ENCODE measurements around the gene DEPDC4. TPM values are rescaled to one million over a fixed set of nuclear protein-coding genes. Genes with fewer than 3 reads are reported as not detected.

The DEPDC4 gene
- total RNA-seq, 1 experiment from 2014 or later, result 3.2 TPM

DNA sequence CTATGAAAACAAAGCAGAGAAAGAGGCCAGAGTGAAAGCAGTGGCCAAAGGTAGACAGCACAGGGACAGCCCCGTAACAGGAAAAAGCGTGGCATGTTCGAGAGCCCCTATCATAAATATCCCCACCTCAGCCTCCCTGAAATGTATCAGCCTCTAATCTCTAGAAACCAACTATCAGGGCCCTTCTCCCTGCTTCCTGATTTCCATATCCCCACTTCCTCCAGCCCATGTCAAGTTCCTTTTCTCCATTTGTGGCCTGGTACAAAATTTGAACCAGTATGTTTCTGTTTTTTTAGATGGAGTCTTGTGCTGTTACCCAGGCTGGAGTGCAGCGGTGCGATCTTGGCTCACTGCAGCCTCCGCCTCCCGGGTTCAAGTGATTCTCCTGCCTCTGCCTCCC lies 16.9 kb downstream of the DEPDC4 start:
- no peaks in the 10 kb centered on the region for H3K9me3 Mint-ChIP-seq
- H4K91ac ChIP-seq (ENCODE audit: insufficient read length, low read depth, low read length), result no peak overlapping the region
- H2BK15ac ChIP-seq (ENCODE audit: low read depth, low read length), result no peak overlapping the region
- no peaks in the 10 kb centered on the region for H3K27me3 Mint-ChIP-seq (ENCODE audit: low read depth)
- H4K5ac ChIP-seq (ENCODE audit: insufficient read length, low read depth, low read length), result no peak overlapping the region
- H2BK20ac ChIP-seq (ENCODE audit: low read depth, low read length, poor library complexity, severe bottlenecking), result no peak overlapping the region
- TF ChIP-seq, protein P1, sequence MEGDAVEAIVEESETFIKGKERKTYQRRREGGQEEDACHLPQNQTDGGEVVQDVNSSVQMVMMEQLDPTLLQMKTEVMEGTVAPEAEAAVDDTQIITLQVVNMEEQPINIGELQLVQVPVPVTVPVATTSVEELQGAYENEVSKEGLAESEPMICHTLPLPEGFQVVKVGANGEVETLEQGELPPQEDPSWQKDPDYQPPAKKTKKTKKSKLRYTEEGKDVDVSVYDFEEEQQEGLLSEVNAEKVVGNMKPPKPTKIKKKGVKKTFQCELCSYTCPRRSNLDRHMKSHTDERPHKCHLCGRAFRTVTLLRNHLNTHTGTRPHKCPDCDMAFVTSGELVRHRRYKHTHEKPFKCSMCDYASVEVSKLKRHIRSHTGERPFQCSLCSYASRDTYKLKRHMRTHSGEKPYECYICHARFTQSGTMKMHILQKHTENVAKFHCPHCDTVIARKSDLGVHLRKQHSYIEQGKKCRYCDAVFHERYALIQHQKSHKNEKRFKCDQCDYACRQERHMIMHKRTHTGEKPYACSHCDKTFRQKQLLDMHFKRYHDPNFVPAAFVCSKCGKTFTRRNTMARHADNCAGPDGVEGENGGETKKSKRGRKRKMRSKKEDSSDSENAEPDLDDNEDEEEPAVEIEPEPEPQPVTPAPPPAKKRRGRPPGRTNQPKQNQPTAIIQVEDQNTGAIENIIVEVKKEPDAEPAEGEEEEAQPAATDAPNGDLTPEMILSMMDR (conservative IDR thresholded peaks at IDR 0.05), result no peak
- H3K27ac Mint-ChIP-seq, result no peak overlapping the region
- no peaks in the 10 kb centered on the region for H3K4me1 Mint-ChIP-seq
- no peak overlapping the region for H3K18ac ChIP-seq (ENCODE audit: insufficient read length, low read depth, low read length)
- no peak overlapping the region for H3T11ph ChIP-seq (ENCODE audit: low read length)
- H3K36me3 Mint-ChIP-seq (ENCODE audit: insufficient read depth in 1 of 3, low read depth in 3 of 3), result no peaks in the 10 kb centered on the region
- WGBS (ENCODE audit: extremely low coverage, insufficient read length, low lambda C conversion rate), result no CpG with 5 or more reads among the region's 7 CpGs
- H3K14ac ChIP-seq (ENCODE audit: insufficient read depth, low read length), result no peak overlapping the region
- no peaks in the 10 kb centered on the region for H3K4me1 ChIP-seq (ENCODE audit: insufficient read depth, low read length)
- H3K4me3 Mint-ChIP-seq, result no peak overlapping the region
- no peaks in the 10 kb centered on the region for H3K27me3 ChIP-seq (ENCODE audit: insufficient read depth, low read length)
- no peak overlapping the region for H2BK5ac ChIP-seq (ENCODE audit: insufficient read length, low read length)
- DNase-seq, result no peak
- no peak overlapping the region for H3K4me2 ChIP-seq (ENCODE audit: insufficient read depth, insufficient read length, low read length)
- no peak overlapping the region for H4K8ac ChIP-seq (replicated peaks; ENCODE audit: insufficient read length, low read depth, low read length)
- no peak overlapping the region for H2AK5ac ChIP-seq (ENCODE audit: insufficient read length, low read length)
- no peak overlapping the region for H3K56ac ChIP-seq (ENCODE audit: insufficient read length, low read depth, low read length)
- H3K4ac ChIP-seq (ENCODE audit: low read depth, low read length), result no peak overlapping the region
- no peaks in the 10 kb centered on the region for H3K23me2 ChIP-seq (ENCODE audit: insufficient read length, low read depth, low read length, poor library complexity, severe bottlenecking)
- no peaks in the 10 kb centered on the region for H3K79me1 ChIP-seq (ENCODE audit: insufficient read depth, low read depth, low read length, poor library complexity, severe bottlenecking)
- H3K79me2 ChIP-seq (ENCODE audit: insufficient read depth, low read length), result no peaks in the 10 kb centered on the region
- no peak overlapping the region for H2AFZ ChIP-seq (ENCODE audit: low read length)
- H2BK120ac ChIP-seq (ENCODE audit: low read depth, low read length, poor library complexity, severe bottlenecking), result no peak overlapping the region
- H3K9me3 ChIP-seq (ENCODE audit: control insufficient read depth, low read depth, low read length), result no peaks in the 10 kb centered on the region
- H3K27ac ChIP-seq (ENCODE audit: insufficient read length, low read depth, low read length), result no peak overlapping the region
- H2BK12ac ChIP-seq (ENCODE audit: insufficient read length, low read depth, low read length), result no peak overlapping the region
- no peaks in the 10 kb centered on the region for H4K20me1 ChIP-seq (ENCODE audit: control insufficient read depth, insufficient read depth, insufficient read length)
- no peak overlapping the region for H3K23ac ChIP-seq (ENCODE audit: insufficient read length, low read depth, low read length)
- H3K9ac ChIP-seq (ENCODE audit: extremely low read depth, insufficient read length, low read length), result no peak overlapping the region

Measured in H9 (cell line).